Activated CD4-positive, alpha-beta T cell treated with anti-CD3 and anti-CD28 coated beads, Interleukin-2, amount 50 U/mL, for 24 hours (primary cell): ENCODE data around the gene CCR5.

ENCODE experiments used
- DNase-seq, 2 donors: peaks; one replicate each; pipeline ENCODE4 v3.0.0-alpha.2; 2020; ENCODE audit warnings: low read depth in 1 of 2, low spot score in 1 of 2

CCR5 gene

DNA sequence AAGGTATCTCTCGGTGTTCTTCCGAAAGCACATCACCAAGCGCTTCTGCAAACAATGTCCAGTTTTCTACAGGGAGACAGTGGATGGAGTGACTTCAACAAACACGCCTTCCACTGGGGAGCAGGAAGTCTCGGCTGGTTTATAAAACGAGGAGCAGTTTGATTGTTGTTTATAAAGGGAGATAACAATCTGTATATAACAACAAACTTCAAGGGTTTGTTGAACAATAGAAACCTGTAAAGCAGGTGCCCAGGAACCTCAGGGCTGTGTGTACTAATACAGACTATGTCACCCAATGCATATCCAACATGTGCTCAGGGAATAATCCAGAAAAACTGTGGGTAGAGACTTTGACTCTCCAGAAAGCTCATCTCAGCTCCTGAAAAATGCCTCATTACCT lies 12.3 kb upstream of the CCR5 start:
- DNase-seq: no peak

DNA sequence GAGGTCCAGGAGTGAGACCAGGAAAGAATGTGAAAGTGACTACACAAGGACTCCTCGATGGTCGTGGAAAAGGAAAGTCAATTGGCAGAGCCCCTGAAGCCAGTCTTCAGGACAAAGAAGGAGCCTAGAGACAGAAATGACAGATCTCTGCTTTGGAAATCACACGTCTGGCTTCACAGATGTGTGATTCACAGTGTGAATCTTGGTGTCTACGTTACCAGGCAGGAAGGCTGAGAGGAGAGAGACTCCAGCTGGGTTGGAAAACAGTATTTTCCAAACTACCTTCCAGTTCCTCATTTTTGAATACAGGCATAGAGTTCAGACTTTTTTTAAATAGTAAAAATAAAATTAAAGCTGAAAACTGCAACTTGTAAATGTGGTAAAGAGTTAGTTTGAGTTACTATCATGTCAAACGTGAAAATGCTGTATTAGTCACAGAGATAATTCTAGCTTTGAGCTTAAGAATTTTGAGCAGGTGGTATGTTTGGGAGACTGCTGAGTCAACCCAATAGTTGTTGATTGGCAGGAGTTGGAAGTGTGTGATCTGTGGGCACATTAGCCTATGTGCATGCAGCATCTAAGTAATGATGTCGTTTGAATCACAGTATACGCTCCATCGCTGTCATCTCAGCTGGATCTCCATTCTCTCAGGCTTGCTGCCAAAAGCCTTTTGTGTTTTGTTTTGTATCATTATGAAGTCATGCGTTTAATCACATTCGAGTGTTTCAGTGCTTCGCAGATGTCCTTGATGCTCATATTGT lies 10.8 kb upstream of the CCR5 start:
- no peak for DNase-seq

DNA sequence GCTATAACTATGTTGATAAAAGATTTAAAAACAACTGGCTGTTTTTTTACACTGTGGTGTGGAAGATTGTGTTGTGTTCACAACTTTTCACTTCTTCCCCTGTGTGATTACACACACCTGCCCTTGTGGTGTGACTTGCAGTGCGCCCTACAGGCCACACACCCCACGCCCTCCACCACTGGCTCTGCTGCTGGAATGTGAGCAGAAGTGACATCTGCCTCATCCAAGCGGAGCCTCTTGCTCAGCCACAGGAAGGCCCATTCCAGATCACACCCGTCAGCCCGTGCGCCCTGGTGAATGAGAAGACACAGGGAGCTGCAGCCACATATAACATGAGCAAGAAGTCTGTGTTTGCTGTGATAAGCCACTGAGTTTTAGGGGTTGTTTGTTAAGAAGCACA lies 9.8 kb upstream of the CCR5 start:
- no peak for DNase-seq

DNA sequence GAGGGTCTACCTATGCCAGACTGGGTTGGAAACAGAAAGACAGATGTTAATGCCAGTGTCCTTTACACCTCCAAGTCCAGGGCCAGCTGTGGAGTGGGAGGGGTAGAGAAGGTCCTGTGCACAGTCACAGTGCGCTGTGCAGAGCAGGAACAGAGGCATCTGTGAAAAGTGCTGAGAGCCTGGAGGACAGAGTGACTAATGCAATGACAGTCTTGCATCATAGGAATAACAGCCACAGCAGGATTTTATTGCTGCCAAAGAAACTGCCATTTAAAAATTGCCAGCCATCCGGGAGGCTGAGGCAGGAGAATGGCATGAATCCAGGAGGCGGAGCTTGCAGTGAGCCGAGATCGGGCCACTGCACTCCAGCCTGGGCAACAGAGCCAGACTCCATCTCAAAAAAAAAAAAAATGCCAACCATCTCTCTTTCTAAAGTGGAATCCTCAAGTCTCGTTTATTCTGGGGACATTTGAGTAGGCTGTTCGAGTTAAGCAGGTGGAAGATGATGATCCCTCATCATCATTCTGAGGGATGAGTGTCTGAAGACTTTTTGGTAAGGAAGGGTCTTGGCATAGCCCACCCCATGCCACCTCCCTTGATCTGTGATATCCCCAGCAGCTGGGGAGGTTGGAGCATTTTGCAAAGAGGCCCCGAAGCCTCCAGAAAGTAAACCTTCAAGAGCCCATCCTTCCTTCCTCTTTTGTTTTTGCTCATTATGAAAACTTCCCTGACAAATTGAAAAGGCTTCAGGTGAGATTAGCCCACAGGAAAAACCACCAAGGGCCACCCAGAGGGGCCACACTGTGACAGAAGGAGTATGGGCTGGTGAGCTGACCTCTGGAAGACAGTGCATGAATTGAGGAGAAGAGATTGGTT lies 9.1 kb upstream of the CCR5 start:
- DNase-seq: no peak

DNA sequence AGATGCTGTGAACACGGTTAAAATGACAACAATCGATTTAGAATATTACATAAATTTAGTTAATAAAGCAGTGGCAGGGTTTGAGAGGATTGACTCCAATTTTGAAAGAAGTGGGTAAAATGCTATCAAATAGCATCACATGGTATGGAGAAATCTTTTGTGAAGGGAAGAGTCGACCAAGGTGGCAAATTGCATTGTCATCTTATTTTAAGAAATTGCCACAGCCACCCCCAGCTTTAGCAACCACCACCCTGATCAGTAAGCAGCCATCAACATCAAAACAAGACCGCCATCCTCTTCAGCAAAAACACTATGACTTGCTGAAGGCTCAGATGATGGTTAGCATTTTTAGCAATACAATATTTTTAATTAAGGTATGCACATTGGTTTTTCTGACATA lies 5.7 kb upstream of the CCR5 start:
- no peak for DNase-seq

DNA sequence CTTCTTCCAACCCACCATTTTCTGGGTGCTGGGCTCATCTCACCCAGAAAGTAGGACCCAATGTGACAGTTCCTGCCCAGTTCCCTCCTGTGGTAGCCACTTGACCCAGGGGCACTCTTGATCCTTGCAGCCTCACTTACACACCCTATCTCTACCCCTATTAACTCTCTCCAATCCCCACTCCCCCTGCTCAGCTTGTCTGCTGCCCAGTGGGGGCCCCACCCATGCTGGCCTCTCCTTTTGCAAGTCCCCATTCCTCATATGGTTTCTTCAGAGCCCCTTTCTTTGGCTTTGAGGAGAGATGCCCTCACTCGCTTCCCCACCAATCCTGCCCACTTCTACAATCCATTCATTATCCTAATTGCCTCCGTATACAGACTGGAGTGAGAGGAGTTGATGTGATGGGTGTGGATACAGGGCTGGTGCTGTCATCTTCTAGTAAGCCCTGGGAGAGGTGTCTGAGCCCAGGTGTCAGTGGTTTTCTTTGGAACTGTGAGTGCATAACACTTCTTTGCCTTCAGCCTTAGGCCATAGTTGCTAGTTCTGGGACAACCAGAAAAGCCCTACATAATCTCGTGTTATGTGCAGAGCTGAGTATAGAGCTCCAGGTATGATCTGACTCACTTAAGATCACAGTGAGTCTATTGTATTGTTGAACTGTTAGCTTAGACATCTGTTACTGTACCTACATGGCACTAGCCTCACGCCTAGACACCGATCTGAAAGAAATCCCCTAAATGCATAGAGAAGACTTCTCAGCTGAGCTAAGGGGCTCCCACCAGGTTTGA lies 4.8 kb upstream of the CCR5 start:
- no peak for DNase-seq

DNA sequence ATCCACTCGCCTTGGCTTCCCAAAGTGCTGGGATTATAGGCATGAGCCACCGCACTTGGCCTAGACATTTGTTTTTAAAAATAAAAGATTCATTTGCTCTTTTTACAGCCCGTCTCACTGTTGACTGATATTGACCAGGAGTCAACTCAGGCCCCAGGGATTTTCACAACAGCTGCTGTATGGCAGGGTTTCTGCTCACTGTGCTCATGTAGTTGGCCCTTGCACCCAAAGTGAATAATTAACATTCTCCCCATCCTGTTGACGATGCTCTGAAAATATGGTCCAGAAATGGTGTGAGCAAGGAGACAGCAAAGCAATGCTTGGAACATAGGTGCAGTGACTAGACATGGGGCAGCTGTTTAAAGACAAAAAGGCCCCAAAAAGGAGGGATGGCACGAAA lies 2.9 kb upstream of the CCR5 start:
- DNase-seq: no peak

DNA sequence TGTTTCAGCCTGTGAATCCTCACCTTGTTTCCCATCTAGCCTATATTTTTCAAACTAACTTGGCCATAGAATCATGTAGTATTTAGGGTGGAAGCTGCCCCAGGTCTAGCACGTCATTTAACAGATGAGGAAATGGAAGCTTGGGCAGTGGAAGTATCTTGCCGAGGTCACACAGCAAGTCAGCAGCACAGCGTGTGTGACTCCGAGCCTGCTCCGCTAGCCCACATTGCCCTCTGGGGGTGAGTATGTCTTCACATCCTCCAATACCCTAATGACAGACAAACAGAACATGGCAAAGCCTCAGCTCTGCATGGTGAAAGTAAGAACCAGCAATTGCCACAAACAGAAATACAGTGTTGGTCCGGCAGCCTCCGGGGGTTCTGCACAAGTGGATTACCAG lies 2.2 kb upstream of the CCR5 start:
- DNase-seq: peak in 1 of 2 donors; percentile 45

DNA sequence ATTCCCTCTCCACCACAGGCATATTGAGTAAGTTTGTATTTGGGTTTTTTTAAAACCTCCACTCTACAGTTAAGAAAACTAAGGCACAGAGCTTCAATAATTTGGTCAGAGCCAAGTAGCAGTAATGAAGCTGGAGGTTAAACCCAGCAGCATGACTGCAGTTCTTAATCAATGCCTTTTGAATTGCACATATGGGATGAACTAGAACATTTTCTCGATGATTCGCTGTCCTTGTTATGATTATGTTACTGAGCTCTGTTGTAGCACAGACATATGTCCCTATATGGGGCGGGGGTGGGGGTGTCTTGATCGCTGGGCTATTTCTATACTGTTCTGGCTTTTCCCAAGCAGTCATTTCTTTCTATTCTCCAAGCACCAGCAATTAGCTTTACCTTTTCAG lies 1.6 kb upstream of the CCR5 start:
- DNase-seq: no peak

DNA sequence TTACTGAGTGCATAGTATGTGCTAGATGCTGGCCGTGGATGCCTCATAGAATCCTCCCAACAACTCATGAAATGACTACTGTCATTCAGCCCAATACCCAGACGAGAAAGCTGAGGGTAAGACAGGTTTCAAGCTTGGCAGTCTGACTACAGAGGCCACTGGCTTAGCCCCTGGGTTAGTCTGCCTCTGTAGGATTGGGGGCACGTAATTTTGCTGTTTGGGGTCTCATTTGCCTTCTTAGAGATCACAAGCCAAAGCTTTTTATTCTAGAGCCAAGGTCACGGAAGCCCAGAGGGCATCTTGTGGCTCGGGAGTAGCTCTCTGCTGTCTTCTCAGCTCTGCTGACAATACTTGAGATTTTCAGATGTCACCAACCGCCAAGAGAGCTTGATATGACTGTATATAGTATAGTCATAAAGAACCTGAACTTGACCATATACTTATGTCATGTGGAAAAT lies 1.0 kb upstream of the CCR5 start:
- DNase-seq: peak in 1 of 2 donors; percentile 40

DNA sequence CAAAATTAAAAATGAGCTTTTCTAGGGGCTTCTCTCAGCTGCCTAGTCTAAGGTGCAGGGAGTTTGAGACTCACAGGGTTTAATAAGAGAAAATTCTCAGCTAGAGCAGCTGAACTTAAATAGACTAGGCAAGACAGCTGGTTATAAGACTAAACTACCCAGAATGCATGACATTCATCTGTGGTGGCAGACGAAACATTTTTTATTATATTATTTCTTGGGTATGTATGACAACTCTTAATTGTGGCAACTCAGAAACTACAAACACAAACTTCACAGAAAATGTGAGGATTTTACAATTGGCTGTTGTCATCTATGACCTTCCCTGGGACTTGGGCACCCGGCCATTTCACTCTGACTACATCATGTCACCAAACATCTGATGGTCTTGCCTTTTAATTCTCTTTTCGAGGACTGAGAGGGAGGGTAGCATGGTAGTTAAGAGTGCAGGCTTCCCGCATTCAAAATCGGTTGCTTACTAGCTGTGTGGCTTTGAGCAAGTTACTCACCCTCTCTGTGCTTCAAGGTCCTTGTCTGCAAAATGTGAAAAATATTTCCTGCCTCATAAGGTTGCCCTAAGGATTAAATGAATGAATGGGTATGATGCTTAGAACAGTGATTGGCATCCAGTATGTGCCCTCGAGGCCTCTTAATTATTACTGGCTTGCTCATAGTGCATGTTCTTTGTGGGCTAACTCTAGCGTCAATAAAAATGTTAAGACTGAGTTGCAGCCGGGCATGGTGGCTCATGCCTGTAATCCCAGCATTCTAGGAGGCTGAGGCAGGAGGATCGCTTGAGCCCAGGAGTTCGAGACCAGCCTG lies 984 bp downstream of the CCR5 start:
- no peak for DNase-seq

DNA sequence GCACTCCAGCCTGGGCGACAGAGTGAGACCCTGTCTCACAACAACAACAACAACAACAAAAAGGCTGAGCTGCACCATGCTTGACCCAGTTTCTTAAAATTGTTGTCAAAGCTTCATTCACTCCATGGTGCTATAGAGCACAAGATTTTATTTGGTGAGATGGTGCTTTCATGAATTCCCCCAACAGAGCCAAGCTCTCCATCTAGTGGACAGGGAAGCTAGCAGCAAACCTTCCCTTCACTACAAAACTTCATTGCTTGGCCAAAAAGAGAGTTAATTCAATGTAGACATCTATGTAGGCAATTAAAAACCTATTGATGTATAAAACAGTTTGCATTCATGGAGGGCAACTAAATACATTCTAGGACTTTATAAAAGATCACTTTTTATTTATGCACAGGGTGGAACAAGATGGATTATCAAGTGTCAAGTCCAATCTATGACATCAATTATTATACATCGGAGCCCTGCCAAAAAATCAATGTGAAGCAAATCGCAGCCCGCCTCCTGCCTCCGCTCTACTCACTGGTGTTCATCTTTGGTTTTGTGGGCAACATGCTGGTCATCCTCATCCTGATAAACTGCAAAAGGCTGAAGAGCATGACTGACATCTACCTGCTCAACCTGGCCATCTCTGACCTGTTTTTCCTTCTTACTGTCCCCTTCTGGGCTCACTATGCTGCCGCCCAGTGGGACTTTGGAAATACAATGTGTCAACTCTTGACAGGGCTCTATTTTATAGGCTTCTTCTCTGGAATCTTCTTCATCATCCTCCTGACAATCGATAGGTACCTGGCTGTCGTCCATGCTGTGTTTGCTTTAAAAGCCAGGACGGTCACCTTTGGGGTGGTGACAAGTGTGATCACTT lies 2.0 kb downstream of the CCR5 start:
- no peak for DNase-seq

DNA sequence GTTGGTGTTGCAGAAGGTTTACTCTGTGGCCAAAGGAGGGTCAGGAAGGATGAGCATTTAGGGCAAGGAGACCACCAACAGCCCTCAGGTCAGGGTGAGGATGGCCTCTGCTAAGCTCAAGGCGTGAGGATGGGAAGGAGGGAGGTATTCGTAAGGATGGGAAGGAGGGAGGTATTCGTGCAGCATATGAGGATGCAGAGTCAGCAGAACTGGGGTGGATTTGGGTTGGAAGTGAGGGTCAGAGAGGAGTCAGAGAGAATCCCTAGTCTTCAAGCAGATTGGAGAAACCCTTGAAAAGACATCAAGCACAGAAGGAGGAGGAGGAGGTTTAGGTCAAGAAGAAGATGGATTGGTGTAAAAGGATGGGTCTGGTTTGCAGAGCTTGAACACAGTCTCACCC lies 4.0 kb downstream of the CCR5 start:
- DNase-seq: no peak

DNA sequence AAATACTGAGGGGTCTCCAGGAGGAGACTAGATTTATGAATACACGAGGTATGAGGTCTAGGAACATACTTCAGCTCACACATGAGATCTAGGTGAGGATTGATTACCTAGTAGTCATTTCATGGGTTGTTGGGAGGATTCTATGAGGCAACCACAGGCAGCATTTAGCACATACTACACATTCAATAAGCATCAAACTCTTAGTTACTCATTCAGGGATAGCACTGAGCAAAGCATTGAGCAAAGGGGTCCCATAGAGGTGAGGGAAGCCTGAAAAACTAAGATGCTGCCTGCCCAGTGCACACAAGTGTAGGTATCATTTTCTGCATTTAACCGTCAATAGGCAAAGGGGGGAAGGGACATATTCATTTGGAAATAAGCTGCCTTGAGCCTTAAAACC lies 4.5 kb downstream of the CCR5 start:
- no peak for DNase-seq

DNA sequence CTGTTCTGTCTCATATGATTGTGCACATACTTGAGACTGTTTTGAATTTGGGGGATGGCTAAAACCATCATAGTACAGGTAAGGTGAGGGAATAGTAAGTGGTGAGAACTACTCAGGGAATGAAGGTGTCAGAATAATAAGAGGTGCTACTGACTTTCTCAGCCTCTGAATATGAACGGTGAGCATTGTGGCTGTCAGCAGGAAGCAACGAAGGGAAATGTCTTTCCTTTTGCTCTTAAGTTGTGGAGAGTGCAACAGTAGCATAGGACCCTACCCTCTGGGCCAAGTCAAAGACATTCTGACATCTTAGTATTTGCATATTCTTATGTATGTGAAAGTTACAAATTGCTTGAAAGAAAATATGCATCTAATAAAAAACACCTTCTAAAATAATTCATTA lies 5.1 kb downstream of the CCR5 start:
- no peak for DNase-seq

DNA sequence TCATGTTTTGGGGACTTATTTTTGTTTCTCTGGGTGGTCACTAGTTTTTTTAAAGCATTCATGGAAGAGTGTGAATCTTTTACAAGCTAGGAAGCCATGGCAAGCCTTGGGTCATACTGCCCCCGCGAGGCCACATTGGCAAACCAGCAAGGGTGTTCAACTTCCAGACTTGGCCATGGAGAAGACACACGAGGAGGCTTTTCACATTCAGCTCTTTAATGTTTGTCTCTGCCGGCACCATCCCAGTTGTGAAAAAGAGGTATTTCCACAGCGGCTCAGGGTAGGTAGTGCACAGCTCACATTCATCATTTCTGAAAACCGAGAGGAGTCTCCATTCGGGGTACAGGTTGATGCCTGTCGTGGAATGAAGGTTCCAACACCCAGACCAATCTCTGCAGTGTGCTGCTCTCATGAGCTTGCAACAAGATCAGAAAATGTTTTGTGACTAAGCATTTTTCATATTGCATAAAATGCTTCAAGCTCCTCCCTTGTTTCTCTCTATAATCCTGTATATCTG lies 7.7 kb downstream of the CCR5 start:
- DNase-seq: peak; percentile 33 to 53

DNA sequence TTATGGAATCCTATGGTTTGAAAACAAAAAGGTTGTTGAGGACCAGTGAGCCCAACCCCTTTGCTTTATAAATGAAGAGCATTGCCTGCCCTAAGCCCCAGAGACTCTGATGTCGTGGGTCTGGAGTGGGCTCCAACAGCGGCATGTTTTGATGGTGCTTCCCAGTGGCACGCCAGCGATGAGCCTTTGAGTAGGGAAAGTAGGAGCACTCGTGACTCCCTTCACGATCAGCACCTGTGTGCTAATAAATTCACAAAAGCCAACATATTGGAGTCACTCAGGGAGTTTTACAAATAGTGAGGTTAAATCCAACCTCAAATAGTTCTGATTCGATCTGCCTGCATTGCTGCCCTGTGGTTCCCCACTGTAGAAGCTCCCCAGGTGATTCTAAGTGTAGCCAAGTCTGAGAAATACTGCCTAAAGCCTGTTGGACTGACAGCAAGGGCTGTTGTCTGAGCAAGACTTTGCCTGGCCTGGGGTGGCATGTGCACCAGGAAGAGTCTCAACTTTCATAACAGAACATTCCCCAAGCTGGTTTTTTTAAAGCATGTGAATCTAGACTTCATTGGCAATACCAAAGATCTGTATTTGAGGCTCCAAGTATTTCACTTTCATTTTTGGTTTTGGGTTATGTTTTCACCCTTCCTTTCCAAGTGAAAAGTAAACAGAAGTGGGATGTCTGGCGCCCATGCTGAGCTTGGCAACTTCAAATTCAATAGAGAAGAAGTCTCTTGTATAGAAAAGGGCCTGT lies 9.9 kb downstream of the CCR5 start:
- no peak for DNase-seq

DNA sequence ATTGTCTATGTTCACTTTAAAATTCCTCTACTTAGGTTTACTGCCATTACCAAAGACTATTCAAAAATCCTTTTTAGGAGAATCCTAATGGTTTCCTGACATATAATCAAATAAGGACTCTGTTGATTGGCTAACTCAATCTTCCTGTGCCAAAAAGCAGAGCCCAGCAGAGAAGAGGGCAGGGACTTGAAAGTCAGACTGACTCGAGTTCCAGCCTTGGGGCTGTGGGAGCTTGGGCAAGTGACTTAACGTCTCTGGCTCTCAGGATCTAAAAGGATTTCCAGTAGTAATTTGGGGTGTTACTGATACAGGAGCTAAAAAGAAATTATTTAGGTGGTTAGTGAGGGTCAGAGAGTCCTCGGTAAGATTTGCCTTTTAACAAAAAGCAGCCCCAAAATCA lies 10.9 kb downstream of the CCR5 start:
- no peak for DNase-seq
